HG02642 (cell line): Measurements from ENCODE around the gene AKIRIN1.
"Not testable (repeated sequence)": the region's sequence is repeated elsewhere in the genome, so short reads cannot be mapped to it uniquely, and the experiment has no call there.

Experiments
- ATAC-seq: cut with Tn5 transposase; IDR thresholded peaks from one replicate; pipeline ENCODE4 v1.9.1; 2021; ENCODE audit warnings: mild to moderate bottlenecking; ENCODE audit not compliant: unreplicated experiment, poor library complexity

Gene AKIRIN1

GRCh38 chr1:39036678-39037077 is 45.6 kb downstream of the AKIRIN1 start:
- ATAC-seq: no peak

DNA sequence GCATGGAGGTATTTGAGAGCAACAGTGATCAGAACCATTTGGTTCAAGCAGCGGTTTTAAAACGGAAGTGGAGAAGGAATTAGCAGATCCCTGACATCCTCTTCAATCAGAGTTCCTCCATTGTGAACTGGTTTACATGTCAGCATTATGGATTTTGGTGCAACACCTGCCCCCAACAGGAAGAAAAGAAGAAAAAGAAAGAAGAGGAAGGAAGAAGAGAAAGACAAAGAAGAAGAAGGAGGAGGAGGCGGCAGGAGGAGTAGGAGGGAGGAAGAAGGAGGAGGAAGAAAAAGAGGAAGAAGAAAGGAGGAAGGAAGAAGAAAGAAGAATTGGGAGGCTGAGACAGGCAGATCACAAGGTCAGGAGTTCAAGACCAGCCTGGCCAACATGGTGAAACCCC is 52.4 kb downstream of the AKIRIN1 start:
- ATAC-seq: no peak

GRCh38 chr1:39044762-39045161 is 53.7 kb downstream of the AKIRIN1 start:
- no peak for ATAC-seq

DNA sequence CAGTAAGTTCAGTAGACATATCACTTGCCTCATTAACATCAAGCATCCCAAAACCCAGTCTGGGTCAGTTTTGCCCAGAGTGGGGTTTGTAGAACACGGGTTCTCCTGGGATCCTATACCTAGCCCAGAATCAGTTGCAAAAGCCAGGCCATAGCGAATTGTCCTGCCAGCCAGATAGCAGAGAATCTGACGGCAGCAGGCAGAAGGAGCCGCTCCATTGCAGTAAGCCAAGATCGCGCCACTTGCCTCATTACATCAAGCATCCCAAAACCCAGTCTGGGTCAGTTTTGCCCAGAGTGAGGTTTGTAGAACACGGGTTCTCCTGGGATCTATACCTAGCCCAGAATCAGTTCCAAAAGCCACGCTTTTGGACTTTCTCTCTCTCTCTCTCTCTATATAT is 54.2 kb downstream of the AKIRIN1 start:
- no peak for ATAC-seq

DNA sequence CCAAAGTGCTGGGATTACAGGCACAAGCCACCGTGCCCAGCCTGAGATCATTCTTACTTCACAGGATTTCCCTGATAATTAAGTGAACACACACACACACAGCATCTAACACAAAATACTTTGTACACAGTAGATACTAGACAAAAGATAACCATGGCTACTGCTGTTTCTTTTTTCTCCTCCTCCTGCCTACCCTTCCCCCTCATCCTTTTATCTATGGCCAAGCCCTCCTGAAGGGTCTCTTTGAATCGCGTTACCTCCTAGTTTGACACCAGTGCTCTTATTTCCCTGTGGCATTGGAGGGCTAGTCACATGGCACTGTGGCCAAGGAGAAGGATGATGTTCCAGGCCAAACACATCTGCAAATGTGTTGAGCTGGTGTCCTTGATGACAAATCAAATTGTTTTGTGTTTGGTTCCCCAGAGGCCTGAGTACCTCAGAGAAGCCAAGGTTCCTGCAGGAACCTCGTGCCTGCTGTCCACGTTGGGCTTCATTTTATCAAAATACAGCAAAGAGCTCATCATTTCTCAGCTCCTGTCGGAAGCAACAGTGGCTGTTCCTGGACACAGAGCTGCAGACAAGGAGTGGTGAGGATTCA is 55.6 kb downstream of the AKIRIN1 start:
- ATAC-seq: no peak

DNA sequence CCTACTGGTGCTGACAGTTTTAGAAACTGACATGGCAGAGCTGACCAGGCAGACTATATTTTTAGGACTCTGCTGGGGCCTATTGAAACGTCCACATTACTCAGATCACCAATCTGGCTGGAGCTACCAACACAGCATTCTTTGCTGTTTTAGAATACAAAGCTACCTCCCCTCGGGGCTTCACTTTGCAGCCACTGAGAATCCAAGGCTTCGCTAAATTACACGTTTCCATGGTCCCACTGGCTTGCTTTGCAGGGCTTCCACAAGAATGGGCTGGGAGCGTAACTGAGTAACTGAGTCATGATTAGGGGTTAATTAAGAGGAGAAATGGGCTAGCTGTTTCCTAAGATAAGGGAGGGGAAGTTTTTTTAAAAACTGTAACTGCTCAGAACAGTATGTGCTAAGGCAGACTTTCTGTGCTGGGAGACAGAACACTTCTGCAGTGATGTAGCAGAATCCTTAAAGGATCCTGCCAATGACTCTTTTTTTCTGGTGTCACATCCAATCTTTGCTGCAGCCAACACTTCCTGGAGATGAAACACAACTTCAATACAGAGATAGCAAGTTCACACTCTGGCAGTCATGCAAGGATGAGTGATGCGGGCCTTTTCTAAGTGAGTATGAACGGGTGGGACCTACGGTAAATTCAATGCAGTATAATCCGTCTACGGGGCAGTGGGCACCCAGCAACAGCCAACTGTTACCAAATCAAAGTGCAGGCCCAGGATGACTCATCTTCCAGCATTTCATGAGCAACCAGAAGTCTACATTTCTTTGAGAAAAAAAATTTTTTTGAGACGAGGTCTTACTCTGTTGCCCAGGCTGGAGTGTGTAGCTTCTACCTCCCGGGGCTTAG is 56.5 kb downstream of the AKIRIN1 start:
- ATAC-seq: no peak

GRCh38 chr1:39048745-39049370 is 57.8 kb downstream of the AKIRIN1 start:
- no peak for ATAC-seq

DNA sequence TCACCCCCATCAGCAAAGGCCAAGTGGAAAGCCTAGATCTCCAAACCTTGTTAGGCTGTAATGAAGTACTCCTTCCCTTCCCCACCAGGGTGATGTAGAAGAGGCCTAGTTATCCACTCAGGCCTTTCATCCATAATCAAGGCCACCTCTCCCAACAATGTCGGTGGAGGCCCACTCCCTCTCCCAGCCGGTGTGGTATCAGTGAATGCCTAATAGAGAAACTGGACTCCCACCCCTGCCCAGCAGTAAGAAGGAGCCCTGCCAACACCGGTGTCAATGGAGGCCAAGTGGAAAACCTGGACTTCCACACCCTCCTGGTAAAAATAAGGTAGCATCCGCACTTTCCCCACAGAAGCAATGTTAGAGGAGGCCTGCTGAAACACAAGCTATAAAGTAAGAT is 58.9 kb downstream of the AKIRIN1 start:
- ATAC-seq: no peak

DNA sequence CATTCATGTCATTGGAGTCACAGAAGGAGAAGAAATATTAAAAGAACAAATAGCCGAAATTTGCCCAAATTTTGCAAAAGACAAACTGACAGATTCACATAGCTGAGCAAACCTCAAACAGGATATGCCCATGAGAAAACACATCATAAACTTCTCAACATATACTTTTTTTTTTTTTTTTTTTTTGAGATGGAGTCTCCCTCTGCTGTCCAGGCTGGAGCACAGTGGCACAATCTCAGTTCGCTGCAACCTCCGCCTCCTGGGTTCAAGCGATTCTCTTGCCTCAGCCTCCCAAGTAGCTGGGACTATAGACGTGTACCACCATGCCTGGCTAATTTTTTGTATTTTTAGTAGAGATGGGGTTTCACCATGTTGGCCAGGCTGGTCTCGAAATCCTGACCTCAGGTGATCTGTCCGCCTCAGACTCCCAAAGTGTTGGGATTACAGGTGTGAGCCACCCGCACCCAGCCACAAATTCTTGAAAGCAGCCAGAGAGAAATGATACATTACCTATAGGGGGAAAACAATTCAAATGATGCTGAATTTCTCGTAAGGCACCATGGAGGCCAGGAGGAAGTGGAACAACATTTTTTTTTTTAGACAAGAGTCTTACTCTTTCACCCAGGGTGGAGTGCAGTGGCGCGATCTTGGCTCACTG is 60.2 kb downstream of the AKIRIN1 start:
- not testable (repeated sequence) for ATAC-seq

DNA sequence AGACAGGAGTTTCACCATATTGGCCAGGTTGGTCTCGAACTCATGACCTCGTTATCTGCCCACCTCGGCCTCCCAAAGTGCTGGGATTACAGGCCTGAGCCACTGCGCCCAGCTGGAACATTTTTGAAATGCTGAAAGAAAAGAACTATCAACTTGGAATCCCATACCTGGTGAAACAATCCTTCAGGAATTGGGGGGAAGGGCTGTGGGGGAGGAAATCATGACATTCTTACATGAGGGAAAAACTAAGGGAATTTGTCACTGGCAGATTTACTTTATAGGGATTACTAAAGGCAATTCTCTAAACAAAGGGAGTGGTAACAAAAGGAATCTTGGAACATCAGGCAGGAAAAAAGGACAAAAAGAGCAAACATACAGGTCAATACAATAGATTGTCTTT is 60.9 kb downstream of the AKIRIN1 start:
- ATAC-seq: no peak

DNA sequence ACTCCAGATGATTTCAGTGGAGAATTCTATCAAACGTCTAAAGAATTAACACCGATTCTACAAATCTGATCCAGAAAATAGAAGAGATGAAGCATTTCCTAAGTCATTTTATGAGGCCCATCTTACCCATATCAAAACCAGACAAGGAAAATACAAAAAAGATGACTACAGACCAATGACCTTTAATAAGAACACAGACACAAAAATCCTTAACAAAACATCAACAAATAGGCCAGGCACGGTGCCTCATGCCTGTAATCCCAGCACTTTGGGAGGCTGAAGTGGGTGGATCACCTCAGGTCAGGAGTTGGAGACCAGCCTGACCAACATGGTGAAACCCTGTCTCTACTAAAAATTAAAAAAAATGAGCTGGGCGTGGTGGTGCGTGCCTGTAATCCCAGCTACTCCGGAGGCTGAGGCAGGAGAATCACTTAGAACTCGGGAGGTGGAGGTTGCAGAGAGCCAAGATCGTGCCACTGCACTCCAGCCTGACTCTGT is 64.2 kb downstream of the AKIRIN1 start:
- not testable (repeated sequence) for ATAC-seq
